DMS 273 (cell line): ENCODE results near the gene CALB2.

ENCODE experiments used
- DNase-seq: peaks from one replicate; lab custom pipeline; 2025; ENCODE audit not compliant: unreplicated experiment; lab: John Stamatoyannopoulos, UW

The CALB2 gene

GRCh38 chr16:71424626-71425025 is 66.1 kb downstream of the CALB2 start:
- no peak for DNase-seq

- DNase-seq, result no peak
Measured at GRCh38 chr16:71425746-71426068, 67.2 kb downstream of the CALB2 start.

- peak; percentile 96 for DNase-seq
Measured at GRCh38 chr16:71426069-71426879, 67.8 kb downstream of the CALB2 start.

GRCh38 chr16:71426880-71427615 is 68.5 kb downstream of the CALB2 start:
- DNase-seq, result no peak

GRCh38 chr16:71428385-71428784 is 69.9 kb downstream of the CALB2 start:
- no peak for DNase-seq

- DNase-seq, result no peak
Measured at GRCh38 chr16:71428883-71429282, 70.4 kb downstream of the CALB2 start.

- no peak for DNase-seq
Measured at GRCh38 chr16:71429581-71429980, 71.1 kb downstream of the CALB2 start.

- DNase-seq, result no peak
Measured at GRCh38 chr16:71430744-71431143, 72.2 kb downstream of the CALB2 start.

GRCh38 chr16:71431176-71431575 is 72.7 kb downstream of the CALB2 start:
- DNase-seq, result no peak

GRCh38 chr16:71431991-71432390 is 73.5 kb downstream of the CALB2 start:
- no peak for DNase-seq

- DNase-seq, result no peak
Measured at GRCh38 chr16:71432906-71433305, 74.4 kb downstream of the CALB2 start.

GRCh38 chr16:71436473-71436872 is 78.0 kb downstream of the CALB2 start:
- no peak for DNase-seq

GRCh38 chr16:71439523-71439922 is 81.0 kb downstream of the CALB2 start:
- no peak for DNase-seq
